A673 (cell line): ENCODE data around the gene COL4A3. TPM values are rescaled to one million over a fixed set of nuclear protein-coding genes. Genes with fewer than 3 reads are reported as not detected.

Source experiments
- BruUV-seq: library from RNA; stranded (reverse); fragments of 400-500 nt; replicated peaks from 2 replicates; lab custom pipeline; 2021; lab: Mats Ljungman, UMichigan
- CTCF ChIA-PET: fragments of 300-600 bp; sonication (Branson Sonifier 250); formaldehyde crosslinking; loops from one replicate; lab custom pipeline; 2022; ENCODE audit warnings: antibody characterized with exemption; lab: Charles Lee
- POLR2A ChIA-PET: fragments of 300-600 bp; sonication (Branson Sonifier 250); formaldehyde crosslinking; loops from one replicate; lab custom pipeline; 2022; ENCODE audit warnings: antibody characterized with exemption; ENCODE audit not compliant: low non-redundant PET; lab: Charles Lee
- DNase-seq: peaks from one replicate; pipeline ENCODE4 v3.0.0-alpha.2; 2015; ENCODE audit warnings: low spot score
- H3K27ac ChIP-seq: fragments of 200-600 bp; sonication (generic); 2 replicates; pipeline ENCODE4 v1.5.1; 2016; ENCODE audit warnings: mixed run types, low read depth, mild to moderate bottlenecking, mixed read lengths, antibody characterized with exemption, low read length; ENCODE audit not compliant: poor library complexity, severe bottlenecking
- H3K27me3 ChIP-seq: fragments of 200-600 bp; sonication (generic); replicated peaks from 2 replicates; pipeline ENCODE4 v1.6.1; 2017; ENCODE audit warnings: mixed run types, low read depth, mild to moderate bottlenecking, mixed read lengths, antibody characterized with exemption, low read length; ENCODE audit not compliant: insufficient read depth, poor library complexity
- H3K36me3 ChIP-seq: fragments of 200-600 bp; sonication (generic); 2 replicates; pipeline ENCODE4 v1.6.1; 2016; ENCODE audit warnings: mixed run types, mild to moderate bottlenecking, mixed read lengths, antibody characterized with exemption, low read length; ENCODE audit not compliant: insufficient read depth, poor library complexity, severe bottlenecking
- H3K4me1 ChIP-seq: fragments of 200-600 bp; sonication (generic); 2 replicates; pipeline ENCODE4 v1.6.1; 2017; ENCODE audit warnings: mixed run types, mild to moderate bottlenecking, mixed read lengths, antibody characterized with exemption, low read length; ENCODE audit not compliant: insufficient read depth, poor library complexity, severe bottlenecking
- H3K4me3 ChIP-seq: fragments of 200-600 bp; sonication (generic); 2 replicates; pipeline ENCODE4 v1.5.1; 2016; ENCODE audit warnings: low read depth, mixed run types, mild to moderate bottlenecking, mixed read lengths, low read length; ENCODE audit not compliant: poor library complexity, severe bottlenecking
- H3K9me3 ChIP-seq: fragments of 200-600 bp; sonication (generic); 2 replicates; pipeline ENCODE4 v1.6.1; 2016; ENCODE audit warnings: mixed run types, low read depth, mild to moderate bottlenecking, mixed read lengths, antibody characterized with exemption, low read length; ENCODE audit not compliant: poor library complexity, severe bottlenecking
- EZH2 ChIP-seq: fragments of 200-600 bp; sonication (generic); IDR thresholded peaks from 2 replicates; pipeline ENCODE4 v1.6.1; 2017; ENCODE audit warnings: borderline replicate concordance, low read depth, mild to moderate bottlenecking, mixed read lengths, antibody characterized with exemption, low read length; ENCODE audit not compliant: poor library complexity, severe bottlenecking
- intact Hi-C: fragments of 100-400 bp; cut with micrococcal nuclease; formaldehyde crosslinking; loops from one replicate; pipeline ENCODE4 v1.10.0; 2022; ENCODE audit not compliant: unreplicated experiment
- total RNA-seq: library from RNA; stranded (reverse); gene quantifications from 2 replicates; pipeline ENCODE4 v1.2.3, GENCODE V29; 2021
- TF ChIP-seq, protein P1 (sequence below): fragments of 300-800, 200-600 bp; sonication (generic); conservative IDR thresholded peaks from 2 replicates; pipeline ENCODE4 v1.5.1; 2017; ENCODE audit warnings: low read depth, mild to moderate bottlenecking, antibody characterized with exemption, low read length, moderate library complexity, mixed read lengths

Gene COL4A3
- total RNA-seq, 1 experiment from 2014 or later = not detected

- Histone ChIP-seq H3K4me3 (no peak overlapping the region), H3K4me1 (no peaks in the 10 kb centered on the region), H3K27me3 (no peaks in the 10 kb centered on the region), H3K36me3 (no peaks in the 10 kb centered on the region), H3K9me3 (no peaks in the 10 kb centered on the region), H3K27ac (no peak overlapping the region)
- DNase-seq = no peak
- no TSS peak for BruUV-seq
- TF ChIP-seq EZH2 = no peak
- TF ChIP-seq, protein P1, sequence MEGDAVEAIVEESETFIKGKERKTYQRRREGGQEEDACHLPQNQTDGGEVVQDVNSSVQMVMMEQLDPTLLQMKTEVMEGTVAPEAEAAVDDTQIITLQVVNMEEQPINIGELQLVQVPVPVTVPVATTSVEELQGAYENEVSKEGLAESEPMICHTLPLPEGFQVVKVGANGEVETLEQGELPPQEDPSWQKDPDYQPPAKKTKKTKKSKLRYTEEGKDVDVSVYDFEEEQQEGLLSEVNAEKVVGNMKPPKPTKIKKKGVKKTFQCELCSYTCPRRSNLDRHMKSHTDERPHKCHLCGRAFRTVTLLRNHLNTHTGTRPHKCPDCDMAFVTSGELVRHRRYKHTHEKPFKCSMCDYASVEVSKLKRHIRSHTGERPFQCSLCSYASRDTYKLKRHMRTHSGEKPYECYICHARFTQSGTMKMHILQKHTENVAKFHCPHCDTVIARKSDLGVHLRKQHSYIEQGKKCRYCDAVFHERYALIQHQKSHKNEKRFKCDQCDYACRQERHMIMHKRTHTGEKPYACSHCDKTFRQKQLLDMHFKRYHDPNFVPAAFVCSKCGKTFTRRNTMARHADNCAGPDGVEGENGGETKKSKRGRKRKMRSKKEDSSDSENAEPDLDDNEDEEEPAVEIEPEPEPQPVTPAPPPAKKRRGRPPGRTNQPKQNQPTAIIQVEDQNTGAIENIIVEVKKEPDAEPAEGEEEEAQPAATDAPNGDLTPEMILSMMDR = no peak
- ChIA-PET POLR2A (no interaction called here), CTCF (no interaction called here)
- intact Hi-C loops = no loop called here
These were observed 137.1 kb downstream of the COL4A3 start for GRCh38 chr2:227301523-227301922.

DNA sequence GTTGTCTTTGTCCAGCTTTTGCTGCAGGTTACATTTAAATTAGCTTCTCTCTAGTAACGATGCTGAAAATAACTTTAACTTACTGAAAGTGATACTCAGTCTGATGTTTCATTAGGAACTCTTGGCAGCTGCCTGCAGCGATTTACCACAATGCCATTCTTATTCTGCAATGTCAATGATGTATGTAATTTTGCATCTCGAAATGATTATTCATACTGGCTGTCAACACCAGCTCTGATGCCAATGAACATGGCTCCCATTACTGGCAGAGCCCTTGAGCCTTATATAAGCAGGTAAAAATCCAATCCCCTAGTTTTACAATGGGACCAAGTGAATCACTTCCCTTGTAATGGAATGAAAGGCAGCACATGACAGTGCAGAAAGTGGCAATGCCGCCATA, 144.4 kb downstream of the COL4A3 start:
- Histone ChIP-seq H3K4me3 (no peak overlapping the region), H3K4me1 (no peaks in the 10 kb centered on the region), H3K27ac (no peak overlapping the region), H3K36me3 (no peaks in the 10 kb centered on the region), H3K9me3 (no peaks in the 10 kb centered on the region), H3K27me3 (no peaks in the 10 kb centered on the region)
- no peak for TF ChIP-seq EZH2
- TF ChIP-seq, protein P1 = no peak
- BruUV-seq = no TSS peak
- ChIA-PET POLR2A (interaction anchor here (0.6 kb wide), 1 partner anchor 585 kb away, joined by 7 read pairs; no protein-coding TSS in a partner anchor), CTCF (no interaction called here)
- DNase-seq = no peak
- intact Hi-C loops = no loop called here

DNA sequence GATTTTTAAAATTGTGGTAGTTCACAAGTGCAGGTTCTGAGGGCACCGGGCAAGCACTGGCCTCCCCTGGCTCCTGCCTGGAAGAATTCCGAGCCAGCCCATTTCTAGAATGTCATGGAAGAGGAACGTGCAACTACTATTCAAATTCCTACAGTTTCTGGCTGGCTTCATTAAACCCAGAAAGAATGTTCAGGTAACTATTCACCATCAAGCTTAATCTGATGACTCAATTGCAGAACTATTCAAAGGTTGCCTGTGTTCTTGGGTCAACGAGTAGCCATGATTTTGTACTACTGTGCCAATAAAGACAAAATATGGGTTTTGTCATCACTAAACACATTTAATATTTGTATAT, 146.3 kb downstream of the COL4A3 start:
- intact Hi-C loops = no loop called here
- H3K27me3 ChIP-seq = no peaks in the 10 kb centered on the region
- no peak for TF ChIP-seq EZH2
- TF ChIP-seq, protein P1 = no peak
- BruUV-seq = no TSS peak
- H3K9me3 ChIP-seq = no peaks in the 10 kb centered on the region
- H3K27ac ChIP-seq = no peak overlapping the region
- H3K4me3 ChIP-seq = no peak overlapping the region
- CTCF ChIA-PET = no interaction called here
- no peaks in the 10 kb centered on the region for H3K36me3 ChIP-seq
- no peaks in the 10 kb centered on the region for H3K4me1 ChIP-seq
- POLR2A ChIA-PET = no interaction called here
- no peak for DNase-seq
